ENCODE measurements around the gene UGT1A6. TPM values are rescaled to one million over a fixed set of nuclear protein-coding genes. Genes with fewer than 3 reads are reported as not detected.

UGT1A6 gene
- total and polyA plus RNA-seq, 2 experiments from 2014 or later: not detected

DNA sequence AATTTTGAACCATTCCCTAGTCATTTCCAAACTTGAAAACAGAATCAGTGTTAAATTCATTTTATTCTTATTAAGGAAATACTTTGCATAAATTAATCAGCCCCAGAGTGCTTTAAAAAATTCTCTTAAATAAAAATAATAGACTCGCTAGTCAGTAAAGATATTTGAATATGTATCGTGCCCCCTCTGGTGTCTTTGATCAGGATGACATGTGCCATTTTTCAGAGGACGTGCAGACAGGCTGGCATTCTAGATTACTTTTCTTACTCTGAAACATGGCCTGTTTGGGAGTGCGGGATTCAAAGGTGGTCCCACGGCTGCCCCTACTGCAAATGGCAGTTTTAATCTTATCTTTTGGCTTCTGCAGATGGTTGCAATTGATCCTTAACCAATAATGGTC is 79.9 kb downstream of the UGT1A6 start:
- Histone ChIP-seq H3K4me3 (no peak overlapping the region), H3K79me2 (replicated peaks; ENCODE audit: insufficient read depth) (no peaks in the 10 kb centered on the region), H3K4me1 (ENCODE audit: insufficient read depth) (no peaks in the 10 kb centered on the region), H4K20me1 (replicated peaks; ENCODE audit: insufficient read depth) (no peaks in the 10 kb centered on the region), H3K36me3 (ENCODE audit: insufficient read depth) (no peaks in the 10 kb centered on the region), H3K4me2 (no peak overlapping the region), H3K27ac (ENCODE audit: low read depth) (no peak overlapping the region), H3K9me2 (ENCODE audit: insufficient read depth) (no peaks in the 10 kb centered on the region), H3F3A (replicated peaks; ENCODE audit: low read depth) (no peaks in the 10 kb centered on the region), H2AFZ (no peak overlapping the region), H3K27me3 (ENCODE audit: insufficient read depth) (no peaks in the 10 kb centered on the region)
- no peak for ATAC-seq
- Mint-ChIP-seq H3K27me3 (ENCODE audit: insufficient read depth, low read depth, poor library complexity) (no peaks in the 10 kb centered on the region), H3K4me1 (peaks cover 7% of the 10 kb centered on the region), H3K27ac (no peak overlapping the region), H3K9me3 (peaks cover 22% of the 10 kb centered on the region), H3K4me3 (no peak overlapping the region), H3K36me3 (ENCODE audit: low read depth) (peaks cover 4% of the 10 kb centered on the region; the same call in 2 of the 3 replicates)
- no peak for TF ChIP-seq ZNF331 (CRISPR knock-in tag; IDR thresholded peaks at IDR 0.05; ENCODE audit: low read depth)
- TF ChIP-seq, protein P1, sequence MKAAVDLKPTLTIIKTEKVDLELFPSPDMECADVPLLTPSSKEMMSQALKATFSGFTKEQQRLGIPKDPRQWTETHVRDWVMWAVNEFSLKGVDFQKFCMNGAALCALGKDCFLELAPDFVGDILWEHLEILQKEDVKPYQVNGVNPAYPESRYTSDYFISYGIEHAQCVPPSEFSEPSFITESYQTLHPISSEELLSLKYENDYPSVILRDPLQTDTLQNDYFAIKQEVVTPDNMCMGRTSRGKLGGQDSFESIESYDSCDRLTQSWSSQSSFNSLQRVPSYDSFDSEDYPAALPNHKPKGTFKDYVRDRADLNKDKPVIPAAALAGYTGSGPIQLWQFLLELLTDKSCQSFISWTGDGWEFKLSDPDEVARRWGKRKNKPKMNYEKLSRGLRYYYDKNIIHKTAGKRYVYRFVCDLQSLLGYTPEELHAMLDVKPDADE (IDR thresholded peaks at IDR 0.05): no peak
- TF ChIP-seq, protein P2, sequence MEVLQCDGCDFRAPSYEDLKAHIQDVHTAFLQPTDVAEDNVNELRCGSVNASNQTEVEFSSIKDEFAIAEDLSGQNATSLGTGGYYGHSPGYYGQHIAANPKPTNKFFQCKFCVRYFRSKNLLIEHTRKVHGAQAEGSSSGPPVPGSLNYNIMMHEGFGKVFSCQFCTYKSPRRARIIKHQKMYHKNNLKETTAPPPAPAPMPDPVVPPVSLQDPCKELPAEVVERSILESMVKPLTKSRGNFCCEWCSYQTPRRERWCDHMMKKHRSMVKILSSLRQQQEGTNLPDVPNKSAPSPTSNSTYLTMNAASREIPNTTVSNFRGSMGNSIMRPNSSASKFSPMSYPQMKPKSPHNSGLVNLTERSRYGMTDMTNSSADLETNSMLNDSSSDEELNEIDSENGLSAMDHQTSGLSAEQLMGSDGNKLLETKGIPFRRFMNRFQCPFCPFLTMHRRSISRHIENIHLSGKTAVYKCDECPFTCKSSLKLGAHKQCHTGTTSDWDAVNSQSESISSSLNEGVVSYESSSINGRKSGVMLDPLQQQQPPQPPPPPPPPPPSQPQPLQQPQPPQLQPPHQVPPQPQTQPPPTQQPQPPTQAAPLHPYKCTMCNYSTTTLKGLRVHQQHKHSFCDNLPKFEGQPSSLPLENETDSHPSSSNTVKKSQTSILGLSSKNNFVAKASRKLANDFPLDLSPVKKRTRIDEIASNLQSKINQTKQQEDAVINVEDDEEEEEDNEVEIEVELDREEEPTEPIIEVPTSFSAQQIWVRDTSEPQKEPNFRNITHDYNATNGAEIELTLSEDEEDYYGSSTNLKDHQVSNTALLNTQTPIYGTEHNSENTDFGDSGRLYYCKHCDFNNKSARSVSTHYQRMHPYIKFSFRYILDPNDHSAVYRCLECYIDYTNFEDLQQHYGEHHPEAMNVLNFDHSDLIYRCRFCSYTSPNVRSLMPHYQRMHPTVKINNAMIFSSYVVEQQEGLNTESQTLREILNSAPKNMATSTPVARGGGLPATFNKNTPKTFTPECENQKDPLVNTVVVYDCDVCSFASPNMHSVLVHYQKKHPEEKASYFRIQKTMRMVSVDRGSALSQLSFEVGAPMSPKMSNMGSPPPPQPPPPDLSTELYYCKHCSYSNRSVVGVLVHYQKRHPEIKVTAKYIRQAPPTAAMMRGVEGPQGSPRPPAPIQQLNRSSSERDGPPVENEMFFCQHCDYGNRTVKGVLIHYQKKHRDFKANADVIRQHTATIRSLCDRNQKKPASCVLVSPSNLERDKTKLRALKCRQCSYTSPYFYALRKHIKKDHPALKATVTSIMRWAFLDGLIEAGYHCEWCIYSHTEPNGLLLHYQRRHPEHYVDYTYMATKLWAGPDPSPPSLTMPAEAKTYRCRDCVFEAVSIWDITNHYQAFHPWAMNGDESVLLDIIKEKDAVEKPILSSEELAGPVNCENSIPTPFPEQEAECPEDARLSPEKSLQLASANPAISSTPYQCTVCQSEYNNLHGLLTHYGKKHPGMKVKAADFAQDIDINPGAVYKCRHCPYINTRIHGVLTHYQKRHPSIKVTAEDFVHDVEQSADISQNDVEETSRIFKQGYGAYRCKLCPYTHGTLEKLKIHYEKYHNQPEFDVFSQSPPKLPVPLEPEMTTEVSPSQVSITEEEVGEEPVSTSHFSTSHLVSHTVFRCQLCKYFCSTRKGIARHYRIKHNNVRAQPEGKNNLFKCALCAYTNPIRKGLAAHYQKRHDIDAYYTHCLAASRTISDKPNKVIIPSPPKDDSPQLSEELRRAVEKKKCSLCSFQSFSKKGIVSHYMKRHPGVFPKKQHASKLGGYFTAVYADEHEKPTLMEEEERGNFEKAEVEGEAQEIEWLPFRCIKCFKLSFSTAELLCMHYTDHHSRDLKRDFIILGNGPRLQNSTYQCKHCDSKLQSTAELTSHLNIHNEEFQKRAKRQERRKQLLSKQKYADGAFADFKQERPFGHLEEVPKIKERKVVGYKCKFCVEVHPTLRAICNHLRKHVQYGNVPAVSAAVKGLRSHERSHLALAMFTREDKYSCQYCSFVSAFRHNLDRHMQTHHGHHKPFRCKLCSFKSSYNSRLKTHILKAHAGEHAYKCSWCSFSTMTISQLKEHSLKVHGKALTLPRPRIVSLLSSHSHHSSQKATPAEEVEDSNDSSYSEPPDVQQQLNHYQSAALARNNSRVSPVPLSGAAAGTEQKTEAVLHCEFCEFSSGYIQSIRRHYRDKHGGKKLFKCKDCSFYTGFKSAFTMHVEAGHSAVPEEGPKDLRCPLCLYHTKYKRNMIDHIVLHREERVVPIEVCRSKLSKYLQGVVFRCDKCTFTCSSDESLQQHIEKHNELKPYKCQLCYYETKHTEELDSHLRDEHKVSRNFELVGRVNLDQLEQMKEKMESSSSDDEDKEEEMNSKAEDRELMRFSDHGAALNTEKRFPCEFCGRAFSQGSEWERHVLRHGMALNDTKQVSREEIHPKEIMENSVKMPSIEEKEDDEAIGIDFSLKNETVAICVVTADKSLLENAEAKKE (CRISPR knock-in tag; IDR thresholded peaks at IDR 0.05): no peak
- TF ChIP-seq NANOG (IDR thresholded peaks at IDR 0.05; ENCODE audit: borderline replicate concordance): no peak
- no peak for TF ChIP-seq ZNF114 (CRISPR knock-in tag; IDR thresholded peaks at IDR 0.05)
- TF ChIP-seq, protein P3, sequence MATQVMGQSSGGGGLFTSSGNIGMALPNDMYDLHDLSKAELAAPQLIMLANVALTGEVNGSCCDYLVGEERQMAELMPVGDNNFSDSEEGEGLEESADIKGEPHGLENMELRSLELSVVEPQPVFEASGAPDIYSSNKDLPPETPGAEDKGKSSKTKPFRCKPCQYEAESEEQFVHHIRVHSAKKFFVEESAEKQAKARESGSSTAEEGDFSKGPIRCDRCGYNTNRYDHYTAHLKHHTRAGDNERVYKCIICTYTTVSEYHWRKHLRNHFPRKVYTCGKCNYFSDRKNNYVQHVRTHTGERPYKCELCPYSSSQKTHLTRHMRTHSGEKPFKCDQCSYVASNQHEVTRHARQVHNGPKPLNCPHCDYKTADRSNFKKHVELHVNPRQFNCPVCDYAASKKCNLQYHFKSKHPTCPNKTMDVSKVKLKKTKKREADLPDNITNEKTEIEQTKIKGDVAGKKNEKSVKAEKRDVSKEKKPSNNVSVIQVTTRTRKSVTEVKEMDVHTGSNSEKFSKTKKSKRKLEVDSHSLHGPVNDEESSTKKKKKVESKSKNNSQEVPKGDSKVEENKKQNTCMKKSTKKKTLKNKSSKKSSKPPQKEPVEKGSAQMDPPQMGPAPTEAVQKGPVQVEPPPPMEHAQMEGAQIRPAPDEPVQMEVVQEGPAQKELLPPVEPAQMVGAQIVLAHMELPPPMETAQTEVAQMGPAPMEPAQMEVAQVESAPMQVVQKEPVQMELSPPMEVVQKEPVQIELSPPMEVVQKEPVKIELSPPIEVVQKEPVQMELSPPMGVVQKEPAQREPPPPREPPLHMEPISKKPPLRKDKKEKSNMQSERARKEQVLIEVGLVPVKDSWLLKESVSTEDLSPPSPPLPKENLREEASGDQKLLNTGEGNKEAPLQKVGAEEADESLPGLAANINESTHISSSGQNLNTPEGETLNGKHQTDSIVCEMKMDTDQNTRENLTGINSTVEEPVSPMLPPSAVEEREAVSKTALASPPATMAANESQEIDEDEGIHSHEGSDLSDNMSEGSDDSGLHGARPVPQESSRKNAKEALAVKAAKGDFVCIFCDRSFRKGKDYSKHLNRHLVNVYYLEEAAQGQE (IDR thresholded peaks at IDR 0.05; ENCODE audit: unreplicated experiment): no peak
- TF ChIP-seq POLR2AphosphoS5 (IDR thresholded peaks at IDR 0.05; ENCODE audit: low read depth): no peak
- no peak for TF ChIP-seq JUNB (IDR thresholded peaks at IDR 0.05; ENCODE audit: unreplicated experiment)
- no peak for TF ChIP-seq EZH2phosphoT487 (IDR thresholded peaks at IDR 0.05; ENCODE audit: unreplicated experiment)
- no peak for TF ChIP-seq EZH2 (IDR thresholded peaks at IDR 0.05; ENCODE audit: low read depth, unreplicated experiment)
- TF ChIP-seq, protein P4, sequence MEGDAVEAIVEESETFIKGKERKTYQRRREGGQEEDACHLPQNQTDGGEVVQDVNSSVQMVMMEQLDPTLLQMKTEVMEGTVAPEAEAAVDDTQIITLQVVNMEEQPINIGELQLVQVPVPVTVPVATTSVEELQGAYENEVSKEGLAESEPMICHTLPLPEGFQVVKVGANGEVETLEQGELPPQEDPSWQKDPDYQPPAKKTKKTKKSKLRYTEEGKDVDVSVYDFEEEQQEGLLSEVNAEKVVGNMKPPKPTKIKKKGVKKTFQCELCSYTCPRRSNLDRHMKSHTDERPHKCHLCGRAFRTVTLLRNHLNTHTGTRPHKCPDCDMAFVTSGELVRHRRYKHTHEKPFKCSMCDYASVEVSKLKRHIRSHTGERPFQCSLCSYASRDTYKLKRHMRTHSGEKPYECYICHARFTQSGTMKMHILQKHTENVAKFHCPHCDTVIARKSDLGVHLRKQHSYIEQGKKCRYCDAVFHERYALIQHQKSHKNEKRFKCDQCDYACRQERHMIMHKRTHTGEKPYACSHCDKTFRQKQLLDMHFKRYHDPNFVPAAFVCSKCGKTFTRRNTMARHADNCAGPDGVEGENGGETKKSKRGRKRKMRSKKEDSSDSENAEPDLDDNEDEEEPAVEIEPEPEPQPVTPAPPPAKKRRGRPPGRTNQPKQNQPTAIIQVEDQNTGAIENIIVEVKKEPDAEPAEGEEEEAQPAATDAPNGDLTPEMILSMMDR (conservative IDR thresholded peaks at IDR 0.05; ENCODE audit: low read depth in 2 of 2): no peak
- no peak for TF ChIP-seq CREB1 (CRISPR knock-in tag; IDR thresholded peaks at IDR 0.05; ENCODE audit: low read depth)
- TF ChIP-seq STAT1 (IDR thresholded peaks at IDR 0.05; ENCODE audit: unreplicated experiment): no peak
- DNase-seq (ENCODE audit: low spot score): no peak

Measured in GM23338 (cell line).